ENCODE measurements around the gene SCNM1.
"Not testable (repeated sequence)": the region's sequence is repeated elsewhere in the genome, so short reads cannot be mapped to it uniquely, and the experiment has no call there.

The SCNM1 gene

DNA sequence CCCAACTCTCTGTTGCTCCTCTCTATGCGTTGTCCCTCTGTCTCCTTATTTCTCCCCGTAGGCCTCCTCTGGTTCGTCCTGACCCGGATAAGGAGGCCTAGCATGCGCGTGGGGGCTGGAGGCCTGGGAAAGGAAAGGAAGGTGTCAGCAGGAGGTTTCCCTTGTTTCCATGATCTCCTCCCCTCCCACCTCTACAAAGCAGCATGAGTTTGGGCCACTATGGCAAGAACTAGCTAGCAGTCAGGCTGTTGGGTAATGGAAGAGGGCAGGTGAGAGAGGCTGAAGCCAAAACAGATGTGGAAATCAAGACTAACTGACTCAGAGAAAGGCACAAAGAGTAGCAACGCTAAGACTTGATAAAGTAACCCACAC lies 18.8 kb upstream of the SCNM1 start:
- peak; percentile 49 for DNase-seq

DNA sequence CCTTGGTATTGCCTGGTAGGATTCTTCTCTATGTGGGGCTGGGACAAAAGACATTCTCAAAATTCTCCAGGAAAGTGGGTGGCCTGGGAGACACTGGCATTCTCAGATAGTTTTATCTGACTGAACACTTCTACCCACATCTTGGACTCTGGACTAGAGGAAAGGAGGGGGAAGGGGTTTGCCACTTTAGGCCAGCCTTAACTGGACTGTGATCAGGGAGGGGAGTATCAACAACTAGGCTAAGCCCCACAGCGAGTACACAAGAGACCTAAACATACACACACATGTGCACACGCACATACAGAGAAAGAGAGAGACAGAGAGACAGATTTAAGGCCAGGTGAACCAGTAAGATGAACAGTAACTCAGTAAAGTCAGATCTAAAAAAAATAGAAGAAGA lies 18.3 kb upstream of the SCNM1 start:
- DNase-seq: no peak

- DNase-seq: no peak
Observed at GRCh38 chr1:151156515-151156819, 9.5 kb upstream of the SCNM1 start, which contains the start of gene TNFAIP8L2. TNFAIP8L2 (plus strand) TSS chr1:151156649; CDS start chr1:151158698, 2,049 bp downstream.

GRCh38 chr1:151157067-151157531 lies 8.8 kb upstream of the SCNM1 start:
- DNase-seq: no peak

DNA sequence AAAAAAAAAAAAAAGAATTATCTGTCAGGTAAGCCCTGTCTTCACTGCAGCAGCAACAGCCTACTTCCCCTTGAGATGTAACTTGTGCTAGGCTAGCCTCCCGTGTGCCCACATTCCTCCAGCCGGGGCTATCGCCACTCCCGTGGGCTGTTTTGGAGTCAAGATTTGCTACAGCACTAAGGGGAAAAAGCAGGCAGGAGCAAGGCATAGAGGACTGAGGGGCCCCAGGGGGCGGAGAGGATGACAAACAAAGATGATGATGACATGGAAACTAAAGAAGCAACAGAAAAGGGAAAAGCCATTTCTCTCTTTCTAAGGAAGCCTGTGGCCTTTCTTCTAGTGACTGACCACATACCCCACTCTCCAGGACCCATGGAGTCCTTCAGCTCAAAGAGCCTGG lies 7.6 kb upstream of the SCNM1 start:
- no peak for DNase-seq

- no peak for DNase-seq
Observed at GRCh38 chr1:151158751-151159251, 7.1 kb upstream of the SCNM1 start.

DNA sequence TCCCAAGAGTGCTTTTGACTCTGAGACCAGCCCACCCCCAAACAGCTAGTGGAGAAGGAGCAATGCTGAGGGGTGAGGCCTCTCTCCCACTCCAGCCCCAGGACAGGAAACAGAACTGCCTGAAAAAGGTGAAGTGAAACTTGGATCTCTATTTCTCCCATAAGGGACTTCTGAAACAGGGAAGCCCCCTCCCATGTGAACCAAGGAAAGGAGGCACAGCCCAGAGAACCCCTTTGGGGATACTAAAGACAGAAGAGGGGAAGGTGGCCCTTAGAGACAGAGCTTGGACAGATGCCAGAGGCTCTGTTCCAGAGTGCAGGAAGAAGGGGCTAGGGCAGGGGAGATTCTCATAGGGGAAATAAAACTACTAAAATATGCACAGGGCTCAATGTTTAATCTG lies 6.6 kb upstream of the SCNM1 start:
- DNase-seq: no peak

DNA sequence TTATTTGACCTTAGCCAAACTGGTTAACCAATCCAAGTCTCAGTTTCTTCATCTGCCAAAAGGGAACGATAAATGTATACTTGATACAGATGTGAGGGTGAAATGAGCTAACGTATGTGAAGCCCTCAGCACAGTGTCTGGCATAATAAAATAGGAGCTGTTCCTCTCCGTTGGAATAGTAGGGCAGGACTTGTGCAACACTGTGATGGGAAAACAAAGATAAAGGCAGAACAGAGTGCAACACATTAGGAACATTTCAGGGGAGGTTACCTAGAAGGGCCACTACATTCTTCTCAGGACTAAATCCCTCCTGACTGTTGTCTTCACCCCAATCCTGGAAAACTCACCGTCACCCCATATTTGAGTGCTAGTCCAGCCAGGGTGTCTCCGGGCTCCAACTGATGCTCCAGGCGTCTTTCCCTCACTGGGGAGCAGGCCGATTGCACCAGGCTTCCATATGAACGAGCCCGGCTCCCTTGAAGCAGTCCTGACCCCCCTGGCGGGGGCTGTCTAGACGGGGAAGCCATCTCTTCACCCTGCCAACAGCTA lies 1.1 kb upstream of the SCNM1 start:
- no peak for DNase-seq

DNA sequence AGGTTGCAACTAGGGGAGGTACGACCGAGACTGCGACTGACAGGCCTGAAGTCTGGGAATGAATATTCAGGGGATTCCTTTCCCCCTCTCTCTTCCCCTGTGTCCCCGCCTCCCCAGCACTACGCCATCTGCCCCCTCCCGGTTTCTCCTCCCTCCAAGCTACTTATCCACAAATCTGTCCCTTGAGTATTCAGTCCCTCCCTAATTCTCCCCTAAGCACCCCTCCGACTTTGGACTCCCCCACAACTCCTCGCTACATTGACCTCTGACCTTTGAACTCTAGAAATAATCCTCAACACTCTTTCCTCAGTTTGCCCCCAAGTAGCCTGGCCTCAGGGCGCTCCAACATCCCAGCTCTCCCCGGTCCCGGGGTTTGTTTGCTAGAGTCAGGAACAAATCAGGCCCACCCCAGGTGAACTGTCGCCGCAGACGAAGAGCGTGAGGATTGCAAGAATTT lies 635 bp upstream of the SCNM1 start:
- peak; percentile 75 for DNase-seq

DNA sequence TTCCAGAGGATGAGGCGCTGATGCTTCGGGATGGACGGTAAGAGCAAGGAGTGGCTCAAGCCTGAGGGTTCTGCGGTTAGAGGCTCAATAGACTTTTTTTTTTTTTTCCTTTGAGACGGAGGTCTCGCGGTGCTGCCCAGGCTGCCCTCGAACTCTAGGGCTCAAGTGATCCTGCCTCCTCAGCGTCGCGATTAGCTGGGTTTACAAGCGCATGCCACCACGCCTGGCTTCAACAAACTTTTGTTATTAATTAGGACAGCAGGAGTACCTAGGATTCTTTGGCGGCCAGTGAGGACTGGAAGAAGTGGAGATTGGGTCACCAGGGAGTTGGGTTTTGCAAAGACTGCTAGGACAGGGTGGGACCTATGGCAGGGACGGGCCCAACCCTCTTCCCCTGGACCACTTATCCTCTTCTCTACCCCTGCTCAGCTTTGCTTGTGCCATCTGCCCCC lies 587 bp downstream of the SCNM1 start:
- no peak for DNase-seq

DNA sequence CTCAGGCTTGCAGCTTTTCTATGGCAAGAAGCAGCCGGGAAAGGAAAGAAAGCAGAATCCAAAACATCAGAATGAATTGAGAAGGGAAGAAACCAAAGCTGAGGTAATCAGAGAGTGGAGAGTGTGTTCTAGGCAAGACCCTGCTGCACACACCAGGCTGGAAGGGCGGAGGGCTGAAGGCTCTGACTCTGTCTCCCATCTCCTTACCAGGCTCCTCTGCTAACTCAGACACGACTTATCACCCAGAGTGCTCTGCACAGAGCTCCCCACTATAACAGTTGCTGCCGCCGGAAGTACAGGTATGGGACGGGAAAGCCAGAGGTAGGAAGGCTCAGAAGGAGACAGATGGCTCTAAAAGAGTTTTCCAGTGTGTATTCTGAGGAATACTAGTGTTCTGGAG lies 1.2 kb downstream of the SCNM1 start:
- DNase-seq: no peak

GRCh38 chr1:151171190-151171589 lies 5.2 kb downstream of the SCNM1 start:
- no peak for DNase-seq

DNA sequence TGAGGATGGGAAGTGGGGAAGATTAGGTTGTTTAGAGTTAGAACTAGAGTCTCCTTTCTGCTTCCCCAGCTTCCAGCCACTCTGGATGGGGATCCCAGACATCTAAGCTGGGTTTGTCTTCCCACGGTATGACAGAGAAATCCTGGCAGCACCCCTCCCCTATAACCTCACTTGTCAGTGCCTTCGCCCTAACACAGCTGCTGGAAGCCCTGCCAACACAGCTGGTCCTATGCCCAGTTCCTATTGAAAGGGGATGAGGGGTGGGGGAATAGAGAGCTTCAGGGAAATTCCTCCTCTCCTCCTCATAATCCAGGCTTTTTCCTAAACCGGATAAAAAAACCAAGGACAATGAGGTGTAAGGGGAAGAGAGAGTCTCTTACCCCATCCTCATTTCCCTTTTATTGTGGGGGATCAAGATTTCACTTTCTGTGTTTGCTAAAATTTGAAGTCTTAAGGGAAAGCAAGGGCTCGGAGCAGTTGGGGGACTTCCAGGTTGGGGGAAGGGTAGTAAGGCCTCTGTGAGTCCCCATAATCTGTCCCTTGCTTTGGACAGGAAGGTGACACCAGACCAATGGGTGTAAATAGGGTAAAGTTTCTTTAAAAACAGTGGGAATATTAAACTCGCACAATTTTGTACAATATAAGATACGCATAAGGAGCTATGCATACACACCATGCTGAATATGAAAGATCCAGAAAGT lies 9.2 kb downstream of the SCNM1 start:
- DNase-seq: peak; percentile 77

- no peak for DNase-seq
Observed at GRCh38 chr1:151175863-151176262, 9.9 kb downstream of the SCNM1 start, which contains the start of gene TMOD4. TMOD4 (minus strand) TSS chr1:151175981; CDS start chr1:151174875, 1,106 bp downstream.

DNA sequence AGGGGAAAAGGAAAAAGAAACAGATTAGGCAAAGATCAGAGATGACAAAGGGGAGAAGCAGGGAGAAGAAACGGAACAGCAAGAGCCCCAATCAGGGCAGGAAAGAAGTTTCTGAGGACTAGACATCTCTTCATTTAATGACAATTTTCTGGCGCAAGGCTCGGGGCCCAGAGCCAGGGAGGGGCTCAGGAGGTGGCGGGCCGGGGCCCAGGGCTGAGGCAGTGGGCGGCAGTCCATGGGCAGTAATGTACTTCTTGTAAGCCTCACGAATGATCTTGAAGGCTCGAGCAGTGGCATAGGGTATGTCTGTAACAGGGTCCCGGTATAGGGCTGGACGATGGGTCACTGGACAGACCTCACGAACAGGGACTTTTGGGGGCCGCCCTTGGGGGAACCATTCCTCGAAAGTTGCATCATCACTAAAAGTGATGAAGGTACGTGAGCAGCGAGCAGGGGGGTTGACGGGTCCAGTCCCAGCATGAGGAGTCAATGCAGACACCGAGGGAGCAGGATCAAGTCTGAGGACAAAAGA lies 10.6 kb downstream of the SCNM1 start:
- no peak for DNase-seq

DNA sequence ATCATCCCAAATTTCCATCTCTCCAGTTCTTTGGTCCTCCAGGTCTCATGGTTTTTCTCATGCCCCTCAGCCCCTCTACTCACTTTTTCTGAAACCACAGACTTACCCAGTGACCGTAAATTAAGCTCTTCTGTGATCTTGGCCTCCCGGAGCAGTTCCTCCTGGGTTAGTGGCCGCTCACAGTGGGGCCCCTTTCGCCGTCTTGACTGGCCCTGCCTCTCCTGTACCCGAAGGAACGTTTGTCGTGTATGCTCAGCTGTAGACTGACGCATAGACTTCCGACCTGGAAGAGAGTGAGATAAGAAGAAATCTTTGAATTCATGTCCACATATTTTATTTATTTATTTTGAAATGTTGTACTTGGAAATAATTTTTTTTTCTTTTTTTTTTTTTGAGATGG lies 18.3 kb downstream of the SCNM1 start:
- DNase-seq: no peak

GRCh38 chr1:151187205-151187604 lies 21.3 kb downstream of the SCNM1 start:
- no peak for DNase-seq

DNA sequence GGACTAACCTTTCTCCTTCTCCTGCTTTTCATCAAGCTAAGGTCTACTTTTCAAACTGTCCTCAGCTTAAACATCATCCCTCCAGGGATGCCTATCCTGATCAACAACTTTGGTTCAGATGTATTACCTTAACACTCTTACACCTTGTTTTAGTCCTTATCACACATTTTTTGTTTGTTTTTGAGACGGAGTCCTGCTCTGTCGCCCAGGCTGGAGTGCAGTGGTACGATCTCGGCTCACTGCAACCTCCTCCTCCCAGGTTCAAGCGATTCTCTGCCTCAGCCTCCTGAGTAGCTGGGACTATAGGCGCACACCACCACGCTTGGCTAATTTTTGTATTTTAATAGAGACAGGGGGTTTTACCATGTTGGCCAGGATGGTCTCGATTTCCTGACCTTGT lies 22.7 kb downstream of the SCNM1 start:
- DNase-seq: not testable (repeated sequence)

DNA sequence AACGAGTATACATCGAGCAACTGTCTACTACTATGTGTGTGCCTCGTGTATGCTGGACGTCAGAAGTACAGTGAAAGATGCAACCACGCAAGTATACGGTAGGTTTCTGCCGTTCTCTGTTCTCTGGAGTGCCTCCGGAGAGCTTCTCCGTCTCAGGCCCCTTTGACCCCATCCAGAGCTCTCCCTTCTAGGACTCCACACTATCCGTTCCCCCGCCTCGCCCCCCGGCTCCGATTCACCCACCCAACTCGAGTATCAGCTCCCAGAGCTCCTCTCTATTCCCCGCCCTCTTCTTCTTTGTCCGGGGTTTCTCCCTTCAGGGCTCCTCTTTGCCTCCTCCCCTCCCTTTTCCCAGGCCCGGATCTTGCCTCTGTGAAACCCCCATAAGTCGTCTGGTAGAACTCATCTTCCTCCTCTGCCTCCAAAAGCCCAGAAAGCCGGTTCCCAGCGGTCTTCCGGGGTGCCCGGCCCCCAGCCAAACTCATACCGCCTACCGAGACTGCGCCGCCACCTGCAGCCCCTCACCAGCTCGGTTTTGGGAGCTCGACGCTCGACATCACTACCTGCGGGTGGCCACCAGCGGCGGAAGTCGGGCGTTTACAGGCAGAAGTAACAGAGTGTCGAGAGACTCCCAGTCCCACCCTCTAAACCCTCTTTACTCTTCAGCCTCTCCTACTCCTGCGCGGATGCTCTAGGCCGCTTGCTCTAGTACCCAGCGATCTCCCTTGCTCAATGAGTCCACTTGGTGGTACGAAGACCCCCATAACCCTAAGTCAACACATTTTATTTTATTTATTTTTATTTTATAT lies 23.9 kb downstream of the SCNM1 start, which contains the start of gene VPS72:
Gene VPS72 (minus strand): TSS at position 561 of the 809 bp plus-strand sequence. CDS start 76 bp downstream, at position 485.
- DNase-seq: peak; percentile 93

- no peak for DNase-seq
Observed at GRCh38 chr1:151192047-151192446, 26.1 kb downstream of the SCNM1 start.

GRCh38 chr1:151193304-151193703 lies 27.4 kb downstream of the SCNM1 start:
- no peak for DNase-seq

DNA sequence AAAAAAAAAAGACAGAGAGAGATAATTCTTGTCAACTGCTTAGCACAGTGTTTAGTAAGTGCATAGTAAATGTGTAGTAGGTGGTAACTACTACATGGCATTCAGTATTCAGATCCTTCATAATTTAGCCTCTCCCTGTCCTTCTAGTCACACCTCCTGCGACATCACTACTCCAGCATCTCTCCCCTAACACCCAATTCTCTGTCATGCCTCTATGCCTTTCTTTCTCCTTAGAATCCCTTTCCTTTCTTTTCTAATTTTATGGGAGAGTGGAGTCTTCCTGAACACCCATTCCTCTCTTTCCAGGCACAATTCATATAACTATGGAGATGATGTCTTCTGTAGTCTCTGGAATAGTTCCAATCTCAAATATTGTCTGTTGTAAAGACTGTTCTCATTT lies 27.9 kb downstream of the SCNM1 start:
- DNase-seq: no peak

Data from right hindlimb (tissue), 1 donor.